Natural killer cell (primary cell): ENCODE results near the gene HAPLN2. TPM values are rescaled to one million over a fixed set of nuclear protein-coding genes. Genes with fewer than 3 reads are reported as not detected.
A peak's percentile ranks its signal among the peaks of the same experiment; 100 is the strongest.

Experiments used
- ATAC-seq, 3 donors: fragments of 150-1000 bp in 2 of 3; fragments of 200-7000 bp in 1 of 3; cut with Tn5 transposase; 1 replicate in 1 of 3; 2 replicates in 2 of 3; pipeline ENCODE4 v1.10.0; 2021; ENCODE audit warnings: mild to moderate bottlenecking in 2 of 3, moderate library complexity in 2 of 3
- DNase-seq, 2 donors: peaks; one replicate each; pipeline versions ENCODE4 v3.0.0 to v3.0.0-alpha.2; 2013 to 2021; ENCODE audit warnings: mixed read lengths in 1 of 2
- H3K27ac ChIP-seq: one replicate; pipeline ENCODE4 v1.5.1; 2013; ENCODE audit warnings: mild to moderate bottlenecking, low read length
- H3K27me3 ChIP-seq: one replicate; pipeline ENCODE4 v1.6.1; 2013; ENCODE audit warnings: low read length; ENCODE audit not compliant: control insufficient read depth, insufficient read depth
- H3K36me3 ChIP-seq: one replicate; pipeline ENCODE4 v1.6.1; 2013; ENCODE audit warnings: low read length; ENCODE audit not compliant: control insufficient read depth, insufficient read depth
- H3K4me1 ChIP-seq: one replicate; pipeline ENCODE4 v1.6.1; 2013; ENCODE audit warnings: low read length; ENCODE audit not compliant: control insufficient read depth, insufficient read depth
- H3K4me3 ChIP-seq: one replicate; pipeline ENCODE4 v1.5.1; 2013; ENCODE audit warnings: low read length
- H3K9me3 ChIP-seq: one replicate; pipeline ENCODE4 v1.6.1; 2013; ENCODE audit warnings: low read length; ENCODE audit not compliant: control insufficient read depth, insufficient read depth
- H3K27ac Mint-ChIP-seq, 2 donors: one replicate each; pipeline ENCODE4 v1.8.0; 2022; ENCODE audit warnings: mild to moderate bottlenecking in 2 of 2, mixed read lengths in 2 of 2, moderate library complexity in 1 of 2
- H3K27me3 Mint-ChIP-seq, 2 donors: one replicate each; pipeline ENCODE4 v1.8.0; 2022; ENCODE audit warnings: low read depth in 2 of 2, mixed read lengths in 2 of 2
- H3K36me3 Mint-ChIP-seq: one replicate; pipeline ENCODE4 v1.8.0; 2022; ENCODE audit warnings: mixed read lengths
- H3K4me1 Mint-ChIP-seq, 2 donors: one replicate each; pipeline ENCODE4 v1.8.0; 2022; ENCODE audit warnings: mixed read lengths in 2 of 2
- H3K4me3 Mint-ChIP-seq: one replicate; pipeline ENCODE4 v1.8.0; 2022; ENCODE audit warnings: mild to moderate bottlenecking, moderate library complexity, mixed read lengths
- H3K9me3 Mint-ChIP-seq, 2 donors: one replicate each; pipeline ENCODE4 v1.8.0; 2022; ENCODE audit warnings: mixed read lengths in 2 of 2
- WGBS: methylation state at CpG from one replicate; pipeline ENCODE4 v1.1.7; 2013; ENCODE audit warnings: missing lambda C conversion rate; ENCODE audit not compliant: insufficient coverage; 5-methylcytosine and 5-hydroxymethylcytosine counted together
- intact Hi-C: fragments of 100-400 bp; cut with micrococcal nuclease; formaldehyde crosslinking; loops from one replicate; pipeline ENCODE4 v1.14.2; 2022
- total RNA-seq, 4 donors: library from RNA; stranded (reverse); fragments of 120-200 nt in 1 of 4; gene quantifications; one replicate each; pipeline versions ENCODE4 v1.2.3 to v1.2.4, GENCODE V29; 2013 to 2022
- TF ChIP-seq, protein P1 (sequence below): fragments of 200-600 bp; IDR thresholded peaks from one replicate; pipeline ENCODE4 v1.8.0; 2022; ENCODE audit warnings: antibody characterized with exemption

Gene HAPLN2
- total RNA-seq, 3 donors from 2014 or later (not counting 1 experiment from before 2014, with no cell fraction given): not detected

DNA sequence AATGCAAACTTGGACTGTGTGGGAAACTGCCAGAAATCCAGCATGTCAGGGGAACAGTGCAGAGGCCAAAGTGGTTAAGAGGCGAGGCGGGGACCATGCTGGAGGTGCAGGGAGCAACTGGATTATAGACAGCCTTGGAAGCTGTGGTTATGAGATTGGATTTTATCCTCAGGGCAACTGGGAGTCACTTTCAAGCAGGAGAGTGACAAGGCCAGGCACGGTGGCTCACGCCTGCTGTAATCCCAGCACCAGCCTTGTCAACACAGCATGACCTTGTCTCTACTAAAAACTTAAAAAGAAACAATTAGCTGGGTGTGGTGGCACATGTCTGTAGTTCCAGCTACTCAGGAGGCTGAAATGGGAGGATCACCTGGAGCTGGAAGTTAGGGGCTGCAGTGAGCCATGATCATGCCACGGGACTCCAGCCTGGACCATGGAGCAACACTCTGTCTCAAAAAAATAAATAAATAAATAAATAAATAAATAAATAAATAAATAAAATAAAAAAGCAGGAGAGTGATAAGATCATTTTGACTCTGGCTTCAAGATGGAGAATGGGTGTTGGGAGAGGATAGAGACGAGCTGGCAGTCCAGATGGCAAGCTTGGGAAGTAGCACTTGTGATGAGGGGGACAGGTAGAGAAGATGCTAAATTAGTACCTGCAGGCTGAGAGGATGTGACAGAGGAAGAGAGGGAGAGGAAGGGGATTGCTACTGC lies 3.5 kb downstream of the HAPLN2 start:
- Histone ChIP-seq H3K27ac (no peak overlapping the region), H3K9me3 (no peaks in the 10 kb centered on the region), H3K4me3 (no peak overlapping the region), H3K4me1 (peaks cover 23% of the 10 kb centered on the region), H3K36me3 (no peaks in the 10 kb centered on the region), H3K27me3 (peaks cover 32% of the 10 kb centered on the region)
- ATAC-seq (no peak), DNase-seq (no peak)
- H3K27ac Mint-ChIP-seq: no peak overlapping the region
- H3K4me3 Mint-ChIP-seq: peak overlapping the region; percentile 42
- TF ChIP-seq, protein P1, sequence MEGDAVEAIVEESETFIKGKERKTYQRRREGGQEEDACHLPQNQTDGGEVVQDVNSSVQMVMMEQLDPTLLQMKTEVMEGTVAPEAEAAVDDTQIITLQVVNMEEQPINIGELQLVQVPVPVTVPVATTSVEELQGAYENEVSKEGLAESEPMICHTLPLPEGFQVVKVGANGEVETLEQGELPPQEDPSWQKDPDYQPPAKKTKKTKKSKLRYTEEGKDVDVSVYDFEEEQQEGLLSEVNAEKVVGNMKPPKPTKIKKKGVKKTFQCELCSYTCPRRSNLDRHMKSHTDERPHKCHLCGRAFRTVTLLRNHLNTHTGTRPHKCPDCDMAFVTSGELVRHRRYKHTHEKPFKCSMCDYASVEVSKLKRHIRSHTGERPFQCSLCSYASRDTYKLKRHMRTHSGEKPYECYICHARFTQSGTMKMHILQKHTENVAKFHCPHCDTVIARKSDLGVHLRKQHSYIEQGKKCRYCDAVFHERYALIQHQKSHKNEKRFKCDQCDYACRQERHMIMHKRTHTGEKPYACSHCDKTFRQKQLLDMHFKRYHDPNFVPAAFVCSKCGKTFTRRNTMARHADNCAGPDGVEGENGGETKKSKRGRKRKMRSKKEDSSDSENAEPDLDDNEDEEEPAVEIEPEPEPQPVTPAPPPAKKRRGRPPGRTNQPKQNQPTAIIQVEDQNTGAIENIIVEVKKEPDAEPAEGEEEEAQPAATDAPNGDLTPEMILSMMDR: no peak
- intact Hi-C loops: no loop called here
- H3K27me3 Mint-ChIP-seq: peaks cover 58 to 62% of the 10 kb centered on the region in 2 donors
- peaks cover 7 to 8% of the 10 kb centered on the region in 2 donors for H3K4me1 Mint-ChIP-seq
- 81% methylated on average over 5 of the region's 6 CpGs for WGBS
- no peaks in the 10 kb centered on the region for H3K9me3 Mint-ChIP-seq
- no peaks in the 10 kb centered on the region for H3K36me3 Mint-ChIP-seq

DNA sequence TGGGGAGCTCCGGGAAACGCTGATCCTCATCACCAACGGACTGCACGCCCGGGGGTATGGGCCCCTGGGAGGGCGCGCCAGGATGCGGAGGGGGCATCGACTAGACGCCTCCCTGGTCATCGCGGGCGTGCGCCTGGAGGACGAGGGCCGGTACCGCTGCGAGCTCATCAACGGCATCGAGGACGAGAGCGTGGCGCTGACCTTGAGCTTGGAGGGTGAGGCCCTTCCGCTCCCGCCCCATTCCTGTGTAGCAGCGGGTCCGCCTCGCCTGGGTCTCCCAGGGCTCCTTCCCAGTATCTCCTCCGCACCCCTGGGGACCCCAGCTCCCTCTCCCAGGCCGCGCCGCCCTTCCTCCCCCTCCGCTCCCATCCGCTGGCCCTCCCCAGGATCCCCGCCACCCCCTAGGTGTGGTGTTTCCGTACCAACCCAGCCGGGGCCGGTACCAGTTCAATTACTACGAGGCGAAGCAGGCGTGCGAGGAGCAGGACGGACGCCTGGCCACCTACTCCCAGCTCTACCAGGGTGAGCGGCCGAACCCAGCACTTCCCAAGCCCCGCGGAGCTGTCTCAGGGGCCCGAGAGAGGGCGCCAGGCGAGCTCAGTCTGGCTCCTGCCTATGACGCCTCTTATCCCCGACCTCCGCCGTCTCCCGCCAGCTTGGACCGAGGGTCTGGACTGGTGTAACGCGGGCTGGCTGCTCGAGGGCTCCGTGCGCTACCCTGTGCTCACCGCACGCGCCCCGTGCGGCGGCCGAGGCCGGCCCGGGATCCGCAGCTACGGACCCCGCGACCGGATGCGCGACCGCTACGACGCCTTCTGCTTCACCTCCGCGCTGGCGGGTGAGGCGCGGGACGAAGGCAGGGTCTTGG lies 5.0 kb downstream of the HAPLN2 start:
- H3K4me3 Mint-ChIP-seq: peak overlapping the region; percentile 40
- 2% methylated on average over 87 of the region's 87 CpGs for WGBS
- H3K9me3 ChIP-seq: no peaks in the 10 kb centered on the region
- peaks cover 23% of the 10 kb centered on the region for H3K4me1 ChIP-seq
- no peaks in the 10 kb centered on the region for H3K9me3 Mint-ChIP-seq
- H3K27me3 Mint-ChIP-seq: peaks cover 61 to 63% of the 10 kb centered on the region in 2 donors
- no peaks in the 10 kb centered on the region for H3K36me3 Mint-ChIP-seq
- TF ChIP-seq, protein P1: peak; percentile 9
- H3K27me3 ChIP-seq: peaks cover 30% of the 10 kb centered on the region
- H3K4me1 Mint-ChIP-seq: peaks cover 7 to 8% of the 10 kb centered on the region in 2 donors
- H3K27ac ChIP-seq: no peak overlapping the region
- peak; percentile 42 to 61 (median 51) for ATAC-seq
- no peak overlapping the region for H3K4me3 ChIP-seq
- intact Hi-C loops: no loop called here
- no peak overlapping the region for H3K27ac Mint-ChIP-seq
- peak in 1 of 2 donors; percentile 61 for DNase-seq
- no peaks in the 10 kb centered on the region for H3K36me3 ChIP-seq

DNA sequence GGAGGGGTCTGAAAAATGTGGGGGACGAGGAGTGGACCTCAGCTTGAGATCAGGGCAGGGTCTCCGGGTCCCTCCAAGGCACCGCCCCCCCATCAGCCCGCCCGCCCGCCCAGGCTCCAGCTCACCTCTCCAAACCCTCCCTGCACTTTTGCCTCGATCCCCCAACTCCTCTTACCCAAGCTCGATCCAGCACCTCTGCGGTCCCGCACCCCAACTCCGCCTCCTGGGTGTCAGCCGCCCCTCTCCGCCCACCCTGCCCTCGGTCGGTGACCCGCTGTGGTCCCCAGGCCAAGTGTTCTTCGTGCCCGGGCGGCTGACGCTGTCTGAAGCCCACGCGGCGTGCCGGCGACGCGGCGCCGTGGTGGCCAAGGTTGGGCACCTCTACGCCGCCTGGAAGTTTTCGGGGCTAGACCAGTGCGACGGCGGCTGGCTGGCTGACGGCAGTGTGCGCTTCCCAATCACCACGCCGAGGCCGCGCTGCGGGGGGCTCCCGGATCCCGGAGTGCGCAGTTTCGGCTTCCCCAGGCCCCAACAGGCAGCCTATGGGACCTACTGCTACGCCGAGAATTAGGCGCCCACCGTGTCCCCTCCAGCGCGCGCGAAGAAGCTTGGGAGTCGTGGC lies 5.7 kb downstream of the HAPLN2 start:
- Histone ChIP-seq H3K9me3 (no peaks in the 10 kb centered on the region), H3K27me3 (peaks cover 30% of the 10 kb centered on the region), H3K4me3 (no peak overlapping the region), H3K27ac (no peak overlapping the region), H3K4me1 (peaks cover 23% of the 10 kb centered on the region), H3K36me3 (no peaks in the 10 kb centered on the region)
- Mint-ChIP-seq H3K27ac (no peak overlapping the region), H3K36me3 (no peaks in the 10 kb centered on the region), H3K4me3 (peak overlapping the region; percentile 40), H3K4me1 (peaks cover 7 to 8% of the 10 kb centered on the region in 2 donors), H3K9me3 (no peaks in the 10 kb centered on the region), H3K27me3 (peaks cover 56 to 58% of the 10 kb centered on the region in 2 donors)
- peak in 1 of 3 donors; percentile 24 for ATAC-seq
- intact Hi-C loops: loop anchor here (5.0 kb wide), 1 partner anchor 52 kb away; the partner anchor contains the start of gene NES
- WGBS: 3% methylated on average over 52 of the region's 55 CpGs
- TF ChIP-seq, protein P1: no peak
- DNase-seq: peak in 1 of 2 donors; percentile 29
